ENCODE data around the gene STON2. TPM values are rescaled to one million over a fixed set of nuclear protein-coding genes. Genes with fewer than 3 reads are reported as not detected.

STON2 gene
- total RNA-seq, 1 donor from 2014 or later = not detected

- peaks cover 13% of the 10 kb centered on the region for H3K27me3 Mint-ChIP-seq
- CTCF ChIA-PET = no interaction called here
- no peak for TF ChIP-seq CTCF (IDR thresholded peaks at IDR 0.05)
- no peak overlapping the region for H3K27ac Mint-ChIP-seq
- intact Hi-C loops (cut with micrococcal nuclease) = no loop called here
- no peak overlapping the region for H3K4me3 Mint-ChIP-seq
- no peaks in the 10 kb centered on the region for H3K9me3 Mint-ChIP-seq
- ATAC-seq (ENCODE audit: low read depth) = no peak
- no peaks in the 10 kb centered on the region for H3K4me1 Mint-ChIP-seq
- no peak for DNase-seq
- H3K36me3 Mint-ChIP-seq (ENCODE audit: low read depth) = no peaks in the 10 kb centered on the region
- POLR2A ChIA-PET = no interaction called here
Observed at GRCh38 chr14:81286574-81287370, 113.4 kb downstream of the STON2 start.

GRCh38 chr14:81285245-81285644, 114.9 kb downstream of the STON2 start:
- ChIA-PET CTCF (no interaction called here), POLR2A (no interaction called here)
- no peak overlapping the region for H3K27ac Mint-ChIP-seq
- ATAC-seq (ENCODE audit: low read depth) (no peak), DNase-seq (no peak)
- intact Hi-C loops (cut with micrococcal nuclease) = no loop called here
- TF ChIP-seq CTCF (IDR thresholded peaks at IDR 0.05) = no peak
- no peaks in the 10 kb centered on the region for H3K36me3 Mint-ChIP-seq (ENCODE audit: low read depth)
- H3K4me1 Mint-ChIP-seq = no peaks in the 10 kb centered on the region
- no peak overlapping the region for H3K4me3 Mint-ChIP-seq
- peaks cover 15% of the 10 kb centered on the region for H3K27me3 Mint-ChIP-seq
- no peaks in the 10 kb centered on the region for H3K9me3 Mint-ChIP-seq

GRCh38 chr14:81281332-81281731, 118.8 kb downstream of the STON2 start:
- intact Hi-C loops (cut with micrococcal nuclease) = no loop called here
- no peak for ATAC-seq (ENCODE audit: low read depth)
- TF ChIP-seq CTCF (IDR thresholded peaks at IDR 0.05) = no peak
- Mint-ChIP-seq H3K4me1 (peaks cover 9% of the 10 kb centered on the region), H3K27ac (no peak overlapping the region), H3K4me3 (no peak overlapping the region), H3K27me3 (peaks cover 25% of the 10 kb centered on the region), H3K36me3 (ENCODE audit: low read depth) (no peaks in the 10 kb centered on the region), H3K9me3 (no peaks in the 10 kb centered on the region)
- CTCF ChIA-PET = no interaction called here
- DNase-seq = no peak
- POLR2A ChIA-PET = no interaction called here

GRCh38 chr14:81280136-81280791, 119.9 kb downstream of the STON2 start:
- ChIA-PET POLR2A (no interaction called here), CTCF (no interaction called here)
- intact Hi-C loops (cut with micrococcal nuclease) = no loop called here
- Mint-ChIP-seq H3K27ac (no peak overlapping the region), H3K9me3 (no peaks in the 10 kb centered on the region), H3K27me3 (peaks cover 31% of the 10 kb centered on the region), H3K4me1 (peaks cover 17% of the 10 kb centered on the region), H3K36me3 (ENCODE audit: low read depth) (no peaks in the 10 kb centered on the region), H3K4me3 (no peak overlapping the region)
- DNase-seq (no peak), ATAC-seq (ENCODE audit: low read depth) (no peak)
- TF ChIP-seq CTCF (IDR thresholded peaks at IDR 0.05) = no peak

GRCh38 chr14:81277096-81277495, 123.0 kb downstream of the STON2 start:
- ChIA-PET CTCF (no interaction called here), POLR2A (no interaction called here)
- no peak for TF ChIP-seq CTCF (IDR thresholded peaks at IDR 0.05)
- ATAC-seq (ENCODE audit: low read depth) (no peak), DNase-seq (no peak)
- Mint-ChIP-seq H3K4me3 (no peak overlapping the region), H3K27me3 (peaks cover 34% of the 10 kb centered on the region), H3K27ac (no peak overlapping the region), H3K4me1 (peaks cover 17% of the 10 kb centered on the region), H3K9me3 (no peaks in the 10 kb centered on the region), H3K36me3 (ENCODE audit: low read depth) (no peaks in the 10 kb centered on the region)
- intact Hi-C loops (cut with micrococcal nuclease) = no loop called here

Measured in activated B cell treated with CpG ODN at 0.5 μM for 24 hours (primary cell).